ENCODE data around the gene BHLHA9. TPM values are rescaled to one million over a fixed set of nuclear protein-coding genes. Genes with fewer than 3 reads are reported as not detected.

BHLHA9 gene
- total and polyA plus RNA-seq, 9 of the 15 experiments (the other 6 are each of a cell fraction or from before 2014, with no cell fraction given): not detected

GRCh38 chr17:1273492-1274244 is 3.4 kb downstream of the BHLHA9 start:
- DNase-seq (ENCODE audit: extremely low read depth in 1 of 4, low spot score in 3 of 4) (peak in 2 of 4 experiments; percentile 35 to 40), FAIRE-seq (no peak), ATAC-seq (no peak)
- CTCF ChIA-PET (ENCODE audit: low intra/inter-chr PET ratio): no interaction called here
- H3K9me1 ChIP-seq (ENCODE audit: control insufficient read depth, insufficient read depth, low read length): no peaks in the 10 kb centered on the region
- in situ Hi-C loops (cut with MboI): loop anchor here (10.0 kb wide), 1 partner anchor 241 kb away; the partner anchor contains the start of gene INPP5K
- no peaks in the 10 kb centered on the region for H3K79me2 ChIP-seq (ENCODE audit: control insufficient read depth, insufficient read depth, low read length)
- H3K27ac ChIP-seq (ENCODE audit: extremely low read depth, low read depth, low read length): no peak overlapping the region
- TF ChIP-seq BCOR (IDR thresholded peaks at IDR 0.05) (peak; percentile 84), RBM25 (IDR thresholded peaks at IDR 0.05; ENCODE audit: low read depth, low read length, severe bottlenecking) (peak; percentile 87), SETDB1 (IDR thresholded peaks at IDR 0.05; ENCODE audit: low read length) (no peak), HDAC2 (IDR thresholded peaks at IDR 0.05) (peak; percentile 61; the same call in 1 of the 2 replicates), CEBPG (CRISPR knock-in tag; IDR thresholded peaks at IDR 0.05) (no peak), CEBPG (tag; conservative IDR thresholded peaks at IDR 0.05 in 1 of 2, IDR thresholded peaks at IDR 0.05 in 1 of 2) (no peak), SMARCA5 (IDR thresholded peaks at IDR 0.05) (peak; percentile 65; the same call in 1 of the 2 replicates), KDM1A (IDR thresholded peaks at IDR 0.05) (peak; percentile 20 to 47; a peak in 1 of 4 replicates), POLR2A (conservative IDR thresholded peaks at IDR 0.05) (no peak), GATAD2A (IDR thresholded peaks at IDR 0.05) (no peak), GATA2 (CRISPR knock-in tag; IDR thresholded peaks at IDR 0.05) (no peak)
- H4K20me1 ChIP-seq (replicated peaks; ENCODE audit: control insufficient read depth, insufficient read depth, low read length): no peaks in the 10 kb centered on the region
- no peak overlapping the region for H3K4me2 ChIP-seq (ENCODE audit: insufficient read depth, low read length)
- H3K9me3 ChIP-seq (replicated peaks; ENCODE audit: control insufficient read depth, insufficient read depth, low read depth, low read length): no peaks in the 10 kb centered on the region
- no peak overlapping the region for H3K9ac ChIP-seq (ENCODE audit: insufficient read depth in 1 of 2, low read depth in 2 of 2, low read length in 2 of 2)
- BruUV-seq (replicated peaks): no TSS peak
- POLR2A ChIA-PET: no interaction called here
- 7% methylated on average over 13 of the region's 13 CpGs for WGBS (ENCODE audit: insufficient coverage, low coverage, missing lambda C conversion rate)
- no peaks in the 10 kb centered on the region for H3K36me3 ChIP-seq (ENCODE audit: control insufficient read depth, insufficient read depth, low read length)
- peaks cover 2 to 30% of the 10 kb centered on the region in 2 experiments; a peak in 4 of 5 replicates for H3K4me1 ChIP-seq (replicated peaks in 1 of 2; ENCODE audit: control insufficient read depth in 2 of 2, insufficient read depth in 2 of 2, low read length in 2 of 2)
- no peak overlapping the region for H3K4me3 ChIP-seq
- intact Hi-C loops (cut with micrococcal nuclease): loop anchor here (10.0 kb wide), 1 partner anchor 241 kb away; the partner anchor contains the start of gene INPP5K
- no peak overlapping the region for H2AFZ ChIP-seq (ENCODE audit: low read depth, low read length)
- peaks cover 0 to 8% of the 10 kb centered on the region in 2 experiments; a peak in 4 of 5 replicates for H3K27me3 ChIP-seq (ENCODE audit: control insufficient read depth in 2 of 2, insufficient read depth in 2 of 2, low read length in 2 of 2)

All from K562 (cell line).